NCI-H460 (cell line): ENCODE results near the gene TTC23L. TPM values are rescaled to one million over a fixed set of nuclear protein-coding genes. Genes with fewer than 3 reads are reported as not detected.

Experiments
- total RNA-seq: library from RNA; depleted of rRNA; stranded (reverse); fragments of >200 nt; shearing (Covaris generic); gene quantifications from 2 replicates; pipeline ENCODE4 v1.2.3, GENCODE V29; 2014; rRNA removed

Gene TTC23L
- total RNA-seq, 1 experiment from 2014 or later: 0.12 TPM

Other genes starting within 250 kb of the TTC23L start
- 13.1 and 15.9 TPM in 2 replicates for gene RAI14, start 182.8 kb upstream of the TTC23L start, total RNA-seq
- 38.0 and 38.1 TPM in 2 replicates for gene RAD1, start 76.3 kb downstream of the TTC23L start, total RNA-seq
- 96.5 and 97.2 TPM in 2 replicates for gene BRIX1, start 76.5 kb downstream of the TTC23L start, total RNA-seq
- gene DNAJC21, start 90.4 kb downstream of the TTC23L start, total RNA-seq: 39.3 and 42.9 TPM in 2 replicates
- gene AGXT2, start 208.8 kb downstream of the TTC23L start, total RNA-seq: not detected in 2 replicates